ENCODE data around the gene SUN3. TPM values are rescaled to one million over a fixed set of nuclear protein-coding genes. Genes with fewer than 3 reads are reported as not detected.

The SUN3 gene
- total and polyA plus RNA-seq, 2 of the 13 experiments (the other 11 are each of a cell fraction or from before 2014, with no cell fraction given), result not detected

- Histone ChIP-seq H3K9me3 (ENCODE audit: low read length) (no peaks in the 10 kb centered on the region), H3K4me1 (ENCODE audit: insufficient read depth, low read length) (no peaks in the 10 kb centered on the region), H2AFZ (ENCODE audit: low read length) (no peak overlapping the region), H3K9ac (ENCODE audit: insufficient read depth, low read depth, low read length) (no peak overlapping the region), H3K36me3 (replicated peaks in 1 of 2; ENCODE audit: control insufficient read depth in 1 of 2, insufficient read depth in 2 of 2, low read length in 2 of 2) (no peaks in the 10 kb centered on the region), H4K20me1 (ENCODE audit: insufficient read depth, low read length) (no peaks in the 10 kb centered on the region), H3K27ac (ENCODE audit: extremely low read length, insufficient read depth, low read length) (no peak overlapping the region), H3K4me2 (ENCODE audit: low read depth, low read length) (no peak overlapping the region), H3K27me3 (ENCODE audit: control insufficient read depth in 1 of 2, insufficient read depth in 2 of 2, low read length in 2 of 2) (peaks cover 0 to 14% of the 10 kb centered on the region in 2 experiments; a peak in 2 of 5 replicates), H3K79me2 (ENCODE audit: insufficient read depth, low read length) (no peaks in the 10 kb centered on the region), H3K4me3 (replicated peaks in 1 of 3; ENCODE audit: insufficient read depth in 1 of 3, low read depth in 2 of 3, low read length in 3 of 3) (no peak overlapping the region)
- WGBS (ENCODE audit: low lambda C conversion rate), result 21% methylated on average over 4 of the region's 4 CpGs
- no peak for ATAC-seq
- intact Hi-C loops (cut with micrococcal nuclease; ENCODE audit: unreplicated experiment), result no loop called here
- no peak for FAIRE-seq
- TF ChIP-seq HMGXB4 (CRISPR knock-in tag; IDR thresholded peaks at IDR 0.05; ENCODE audit: borderline replicate concordance in 1 of 2, low read depth in 1 of 2) (no peak), RFX5 (IDR thresholded peaks at IDR 0.05; ENCODE audit: low read depth, low read length) (no peak), MNT (IDR thresholded peaks at IDR 0.05) (peak; percentile 63)
- in situ Hi-C loops (cut with HindIII; ENCODE audit: extremely low pct_ligation_motif_present, low pct_unique_long_range_greater_than_20kb), result no loop called here
- DNase-seq (ENCODE audit: low spot score), result no peak
- ChIA-PET CTCF (ENCODE audit: low intra/inter-chr PET ratio, low total read pairs) (no interaction called here), POLR2A (no interaction called here)
- no TSS peak for BruUV-seq (replicated peaks)
Observed at GRCh38 chr7:48009954-48010353, 19.0 kb downstream of the SUN3 start.

GRCh38 chr7:48009257-48009656 lies 19.6 kb downstream of the SUN3 start:
- ChIA-PET CTCF (ENCODE audit: low intra/inter-chr PET ratio, low total read pairs) (no interaction called here), POLR2A (no interaction called here)
- no peaks in the 10 kb centered on the region for H3K36me3 ChIP-seq (replicated peaks in 1 of 2; ENCODE audit: control insufficient read depth in 1 of 2, insufficient read depth in 2 of 2, low read length in 2 of 2)
- H3K9me3 ChIP-seq (ENCODE audit: low read length), result no peaks in the 10 kb centered on the region
- in situ Hi-C loops (cut with HindIII; ENCODE audit: extremely low pct_ligation_motif_present, low pct_unique_long_range_greater_than_20kb) (no loop called here), intact Hi-C loops (cut with micrococcal nuclease; ENCODE audit: unreplicated experiment) (no loop called here)
- TF ChIP-seq MNT (IDR thresholded peaks at IDR 0.05) (peak; percentile 79), HNF4G (IDR thresholded peaks at IDR 0.05; ENCODE audit: borderline replicate concordance, low read depth, low read length) (no peak), HNF4G (CRISPR knock-in tag; IDR thresholded peaks at IDR 0.05; ENCODE audit: borderline replicate concordance, low read depth) (no peak)
- H3K9ac ChIP-seq (ENCODE audit: insufficient read depth, low read depth, low read length), result no peak overlapping the region
- H3K4me3 ChIP-seq (replicated peaks in 1 of 3; ENCODE audit: insufficient read depth in 1 of 3, low read depth in 2 of 3, low read length in 3 of 3), result no peak overlapping the region
- no peak overlapping the region for H3K27ac ChIP-seq (ENCODE audit: extremely low read length, insufficient read depth, low read length)
- no peak overlapping the region for H2AFZ ChIP-seq (ENCODE audit: low read length)
- peaks cover 0 to 14% of the 10 kb centered on the region in 2 experiments; a peak in 2 of 5 replicates for H3K27me3 ChIP-seq (ENCODE audit: control insufficient read depth in 1 of 2, insufficient read depth in 2 of 2, low read length in 2 of 2)
- no peaks in the 10 kb centered on the region for H4K20me1 ChIP-seq (ENCODE audit: insufficient read depth, low read length)
- H3K4me1 ChIP-seq (ENCODE audit: insufficient read depth, low read length), result no peaks in the 10 kb centered on the region
- ATAC-seq, result peak; percentile 37; the same call in 1 of the 3 replicates
- no peak for FAIRE-seq
- DNase-seq (ENCODE audit: low spot score), result no peak
- BruUV-seq (replicated peaks), result no TSS peak
- 2% methylated on average over 4 of the region's 4 CpGs for WGBS (ENCODE audit: low lambda C conversion rate)
- no peak overlapping the region for H3K4me2 ChIP-seq (ENCODE audit: low read depth, low read length)
- no peaks in the 10 kb centered on the region for H3K79me2 ChIP-seq (ENCODE audit: insufficient read depth, low read length)

Measured in HepG2 (cell line).